IPS-15b (cell line): ENCODE results near the gene FAP.

Experiments used
- H3K27me3 ChIP-seq: one replicate; pipeline ENCODE4 v1.6.1; 2013; ENCODE audit warnings: low read length; ENCODE audit not compliant: control insufficient read depth, insufficient read depth
- H3K36me3 ChIP-seq: one replicate; pipeline ENCODE4 v1.6.1; 2013; ENCODE audit warnings: low read length; ENCODE audit not compliant: control insufficient read depth, insufficient read depth
- H3K4me1 ChIP-seq: one replicate; pipeline ENCODE4 v1.6.1; 2013; ENCODE audit warnings: mild to moderate bottlenecking, low read length; ENCODE audit not compliant: control insufficient read depth, insufficient read depth
- H3K4me3 ChIP-seq: one replicate; pipeline ENCODE4 v1.5.1; 2013; ENCODE audit warnings: low read depth, low read length
- H3K9ac ChIP-seq: one replicate; pipeline ENCODE4 v1.6.1; 2013; ENCODE audit warnings: low read depth, mild to moderate bottlenecking, low read length
- H3K9me3 ChIP-seq: one replicate; pipeline ENCODE4 v1.6.1; 2013; ENCODE audit warnings: mild to moderate bottlenecking, low read length; ENCODE audit not compliant: control insufficient read depth, insufficient read depth

FAP gene

DNA sequence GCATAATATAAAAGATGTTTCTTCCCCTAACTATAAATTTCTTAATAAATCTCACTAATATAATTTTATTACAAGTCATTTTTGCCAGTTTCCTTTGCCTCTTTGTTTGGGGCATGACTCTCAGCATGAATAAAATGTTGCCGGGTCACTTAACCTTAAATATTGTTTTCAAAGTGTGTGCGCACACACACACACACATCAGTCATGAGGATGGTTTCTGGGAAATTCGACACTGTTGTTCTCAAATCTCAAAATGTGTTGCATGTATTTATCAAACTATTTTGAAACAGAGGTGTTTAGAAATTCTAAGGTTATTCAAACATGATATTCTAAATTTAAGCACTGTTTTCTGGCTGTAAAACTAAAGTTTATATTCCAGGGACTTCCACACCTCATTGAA is 31.5 kb downstream of the FAP start:
- Histone ChIP-seq H3K9me3 (no peaks in the 10 kb centered on the region), H3K36me3 (no peaks in the 10 kb centered on the region), H3K4me1 (no peaks in the 10 kb centered on the region), H3K4me3 (no peak overlapping the region), H3K27me3 (no peaks in the 10 kb centered on the region), H3K9ac (no peak overlapping the region)

DNA sequence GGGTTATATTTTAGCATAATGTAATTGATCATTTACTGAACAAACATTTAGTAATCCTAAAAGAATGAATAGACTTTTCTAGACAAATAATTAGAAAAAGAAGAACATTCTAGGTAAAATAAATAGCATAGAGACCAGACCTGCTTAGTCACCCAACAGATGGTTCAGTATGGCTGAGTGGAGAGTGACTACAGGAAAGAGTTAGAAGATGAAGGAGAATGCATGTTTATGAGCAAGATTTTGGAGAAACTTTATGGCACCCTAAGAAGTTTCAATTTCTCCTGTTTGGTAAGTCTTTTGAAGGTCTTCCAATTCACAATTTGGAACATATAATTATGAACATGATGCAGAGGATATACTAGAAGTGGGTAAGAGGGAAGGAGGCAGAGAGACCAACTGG is 32.9 kb downstream of the FAP start:
- H3K27me3 ChIP-seq: no peaks in the 10 kb centered on the region
- H3K4me1 ChIP-seq: no peaks in the 10 kb centered on the region
- no peaks in the 10 kb centered on the region for H3K9me3 ChIP-seq
- H3K36me3 ChIP-seq: no peaks in the 10 kb centered on the region
- no peak overlapping the region for H3K4me3 ChIP-seq
- H3K9ac ChIP-seq: no peak overlapping the region

DNA sequence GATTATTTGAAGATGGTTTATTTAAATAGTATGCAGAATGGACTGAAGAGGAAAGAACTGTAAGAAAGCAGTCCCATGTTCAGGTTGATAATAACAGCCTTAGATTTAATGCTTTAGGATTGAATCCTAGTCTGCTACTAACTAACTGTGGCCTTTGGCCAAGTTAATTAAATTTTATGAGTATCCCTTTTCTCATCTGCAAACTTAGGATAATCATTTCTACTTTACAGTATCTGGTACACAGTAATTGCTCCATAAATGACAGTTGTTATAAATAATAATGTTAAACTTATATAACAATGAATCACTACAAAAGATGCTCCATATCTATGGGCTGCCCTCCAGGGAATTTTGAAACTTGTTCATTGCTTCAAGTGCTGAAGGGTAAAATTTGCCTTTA is 41.0 kb downstream of the FAP start:
- Histone ChIP-seq H3K36me3 (no peaks in the 10 kb centered on the region), H3K9me3 (no peaks in the 10 kb centered on the region), H3K4me1 (no peaks in the 10 kb centered on the region), H3K4me3 (no peak overlapping the region), H3K9ac (no peak overlapping the region), H3K27me3 (no peaks in the 10 kb centered on the region)

DNA sequence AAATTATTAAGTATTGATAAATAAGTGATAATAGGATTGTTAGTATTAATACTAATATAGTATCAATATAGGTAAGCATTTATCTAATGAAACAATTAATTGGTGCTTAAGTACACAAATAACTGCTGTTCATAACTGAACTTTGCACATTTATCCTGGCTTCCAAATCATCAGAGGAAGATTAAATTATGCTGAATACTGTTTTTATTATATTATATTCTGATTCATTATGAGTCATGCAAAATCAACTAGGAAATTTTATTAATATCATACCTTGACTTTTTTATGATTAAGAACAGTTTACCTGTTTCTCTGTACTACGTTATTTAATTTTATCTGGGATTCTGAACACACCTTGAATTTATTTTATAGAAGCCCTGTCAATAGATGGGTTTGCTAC is 42.6 kb downstream of the FAP start:
- H3K9me3 ChIP-seq: no peaks in the 10 kb centered on the region
- no peak overlapping the region for H3K4me3 ChIP-seq
- no peak overlapping the region for H3K9ac ChIP-seq
- H3K27me3 ChIP-seq: no peaks in the 10 kb centered on the region
- no peaks in the 10 kb centered on the region for H3K4me1 ChIP-seq
- H3K36me3 ChIP-seq: no peaks in the 10 kb centered on the region

DNA sequence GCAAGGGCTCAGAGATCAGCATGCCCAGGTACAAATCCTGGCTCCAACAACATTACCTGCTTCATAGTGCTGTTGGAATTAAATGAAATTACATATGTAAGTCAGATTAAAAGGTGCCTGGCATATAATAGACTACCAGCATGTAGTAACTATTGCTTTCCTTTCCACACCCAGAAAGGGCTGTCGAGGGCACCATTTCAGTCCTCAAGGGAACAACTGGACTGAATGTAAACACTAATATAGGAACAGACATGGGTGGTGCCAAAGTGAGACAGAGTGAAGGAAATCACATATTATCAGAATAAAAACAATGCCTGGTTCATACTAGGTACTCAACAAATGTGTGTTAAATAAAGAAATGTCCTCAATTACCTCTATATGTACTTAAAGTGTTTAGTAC is 43.3 kb downstream of the FAP start:
- Histone ChIP-seq H3K36me3 (no peaks in the 10 kb centered on the region), H3K27me3 (no peaks in the 10 kb centered on the region), H3K9ac (no peak overlapping the region)

DNA sequence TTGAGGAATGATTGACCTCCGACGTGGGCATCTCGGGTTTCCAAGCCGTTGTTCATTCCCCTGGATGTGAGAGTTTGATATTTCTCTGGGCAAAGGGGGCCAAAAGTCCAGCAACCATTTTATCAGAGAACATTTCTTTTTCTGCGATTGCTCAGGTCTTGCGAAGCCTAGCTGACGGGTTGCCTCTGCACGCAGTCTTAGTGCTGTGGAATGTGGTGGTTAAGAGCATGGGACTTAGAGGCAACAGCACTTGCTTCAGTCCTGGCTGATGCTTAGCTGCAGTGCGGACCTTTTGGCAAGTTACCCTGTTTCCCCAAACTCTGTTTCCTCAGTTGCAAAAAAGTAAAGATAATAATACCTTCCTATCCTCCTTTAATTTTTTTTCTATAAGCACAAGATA is 45.0 kb downstream of the FAP start:
- H3K9ac ChIP-seq: no peak overlapping the region
- no peaks in the 10 kb centered on the region for H3K36me3 ChIP-seq
- no peak overlapping the region for H3K4me3 ChIP-seq
- H3K9me3 ChIP-seq: no peaks in the 10 kb centered on the region
- H3K27me3 ChIP-seq: no peaks in the 10 kb centered on the region
- no peaks in the 10 kb centered on the region for H3K4me1 ChIP-seq

More for the DNA sequence above, 43.3 kb downstream of the FAP start:
- H3K4me1 ChIP-seq: no peaks in the 10 kb centered on the region
- no peak overlapping the region for H3K4me3 ChIP-seq
- no peaks in the 10 kb centered on the region for H3K9me3 ChIP-seq

DNA sequence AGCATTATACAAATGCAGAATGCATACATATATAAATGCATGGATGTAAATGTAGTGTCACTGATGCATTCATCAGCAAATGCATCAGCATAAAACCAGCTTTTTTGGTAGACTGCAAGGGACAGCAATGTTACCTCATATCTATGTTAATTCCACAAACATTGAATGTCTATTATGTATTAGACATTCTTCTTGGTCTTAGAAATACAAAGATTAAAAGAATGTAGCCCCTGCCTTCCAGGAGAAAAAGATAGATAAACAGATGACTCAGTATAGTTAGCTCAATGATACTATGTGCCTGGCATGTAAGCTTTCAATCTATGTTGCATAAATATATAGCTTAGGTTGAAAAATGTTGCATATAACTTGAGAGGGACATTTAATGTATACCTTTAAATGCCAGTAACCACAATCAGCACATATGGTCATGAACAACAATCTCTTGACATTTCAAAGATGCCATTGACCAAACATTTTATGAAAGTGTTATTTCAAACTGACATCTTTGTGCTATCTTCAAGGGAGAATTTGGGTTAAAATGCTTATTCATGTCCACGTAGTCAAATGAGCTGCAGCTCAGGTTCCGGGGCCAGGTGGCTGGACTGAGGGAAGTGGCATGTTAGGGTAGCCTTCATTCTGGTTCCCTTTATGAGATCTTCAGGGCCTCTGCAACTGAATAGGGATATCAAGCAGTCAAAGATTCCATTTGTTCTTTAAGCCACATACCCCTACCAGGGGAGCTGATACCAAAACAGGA is 46.0 kb downstream of the FAP start:
- H3K9ac ChIP-seq: no peak overlapping the region
- H3K36me3 ChIP-seq: no peaks in the 10 kb centered on the region
- no peaks in the 10 kb centered on the region for H3K27me3 ChIP-seq
- H3K4me3 ChIP-seq: no peak overlapping the region
- H3K4me1 ChIP-seq: no peaks in the 10 kb centered on the region
- H3K9me3 ChIP-seq: no peaks in the 10 kb centered on the region

DNA sequence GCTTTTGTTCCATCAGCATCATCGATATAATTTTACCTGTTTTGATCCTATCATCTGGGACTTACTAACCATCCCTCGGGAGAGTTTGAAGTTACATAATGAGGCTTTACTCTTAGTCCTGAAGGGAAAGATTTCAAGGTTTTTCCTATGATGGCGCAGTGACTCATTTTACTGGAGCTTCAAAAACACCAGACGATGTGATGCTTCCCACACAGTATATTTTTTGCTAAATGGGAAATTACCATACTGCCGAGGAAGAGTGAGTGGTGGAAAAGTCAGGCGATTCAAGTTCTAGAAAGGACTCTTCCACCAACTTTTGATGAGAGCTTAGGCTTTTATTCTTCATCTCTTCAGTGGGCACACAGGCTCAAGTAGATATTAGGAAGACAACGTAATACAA is 46.6 kb downstream of the FAP start:
- Histone ChIP-seq H3K27me3 (no peaks in the 10 kb centered on the region), H3K9ac (no peak overlapping the region), H3K4me3 (no peak overlapping the region), H3K4me1 (no peaks in the 10 kb centered on the region), H3K36me3 (no peaks in the 10 kb centered on the region), H3K9me3 (no peaks in the 10 kb centered on the region)

DNA sequence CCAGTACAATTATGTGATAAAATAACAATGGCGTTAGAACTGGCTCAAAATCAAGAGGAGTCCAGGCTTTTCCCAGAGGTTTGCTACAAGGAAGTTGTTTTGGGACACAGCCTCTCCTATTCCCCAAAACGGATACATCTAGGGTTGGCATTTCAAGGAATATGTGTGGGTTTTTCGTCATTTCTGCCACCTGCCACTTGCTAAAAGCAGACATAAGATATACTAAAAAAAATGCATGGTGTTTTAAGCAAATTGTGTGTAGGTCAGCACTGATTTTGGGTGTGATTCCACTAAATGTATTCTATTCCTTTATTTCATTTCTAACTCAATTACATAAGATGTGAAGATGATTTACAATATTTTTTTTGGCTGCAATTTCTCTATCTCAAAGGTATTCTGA is 54.8 kb downstream of the FAP start:
- Histone ChIP-seq H3K4me1 (no peaks in the 10 kb centered on the region), H3K9me3 (no peaks in the 10 kb centered on the region), H3K27me3 (no peaks in the 10 kb centered on the region)

DNA sequence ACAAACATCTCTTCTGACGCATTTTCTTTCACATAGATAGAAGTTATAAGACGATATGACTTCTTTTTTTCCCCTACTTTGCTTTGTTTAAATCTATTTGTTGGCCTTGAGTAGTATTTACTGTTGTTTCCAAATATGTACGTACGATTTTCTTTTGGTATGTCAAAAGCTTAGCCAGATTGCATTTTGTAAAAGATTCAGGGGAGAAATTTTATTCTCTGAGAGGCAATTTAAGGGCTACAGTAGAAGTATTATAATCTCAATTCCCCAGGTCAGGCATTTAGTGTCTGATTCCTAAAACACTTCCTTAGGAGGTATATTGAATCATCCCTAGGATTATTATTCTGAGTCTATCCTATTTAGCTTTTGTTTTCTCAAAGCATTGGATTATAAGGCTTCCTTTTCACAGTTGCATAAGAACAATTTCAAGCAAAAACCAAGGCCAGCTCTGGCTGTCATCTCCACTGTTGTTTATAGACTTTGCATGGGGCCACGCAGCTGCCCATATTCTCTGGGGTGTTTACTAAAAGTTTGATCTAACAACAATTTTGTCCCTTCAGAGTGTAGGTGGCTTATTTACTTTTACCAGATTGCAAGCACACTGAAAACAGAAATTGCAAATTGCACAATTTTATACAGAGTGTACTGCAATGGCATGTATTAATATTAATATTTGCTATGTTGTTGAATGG is 57.6 kb downstream of the FAP start:
- Histone ChIP-seq H3K36me3 (no peaks in the 10 kb centered on the region), H3K4me3 (no peak overlapping the region), H3K9ac (no peak overlapping the region), H3K27me3 (no peaks in the 10 kb centered on the region), H3K9me3 (no peaks in the 10 kb centered on the region), H3K4me1 (no peaks in the 10 kb centered on the region)

More for the DNA sequence above, 54.8 kb downstream of the FAP start:
- Histone ChIP-seq H3K4me3 (no peak overlapping the region), H3K9ac (no peak overlapping the region), H3K36me3 (no peaks in the 10 kb centered on the region)

DNA sequence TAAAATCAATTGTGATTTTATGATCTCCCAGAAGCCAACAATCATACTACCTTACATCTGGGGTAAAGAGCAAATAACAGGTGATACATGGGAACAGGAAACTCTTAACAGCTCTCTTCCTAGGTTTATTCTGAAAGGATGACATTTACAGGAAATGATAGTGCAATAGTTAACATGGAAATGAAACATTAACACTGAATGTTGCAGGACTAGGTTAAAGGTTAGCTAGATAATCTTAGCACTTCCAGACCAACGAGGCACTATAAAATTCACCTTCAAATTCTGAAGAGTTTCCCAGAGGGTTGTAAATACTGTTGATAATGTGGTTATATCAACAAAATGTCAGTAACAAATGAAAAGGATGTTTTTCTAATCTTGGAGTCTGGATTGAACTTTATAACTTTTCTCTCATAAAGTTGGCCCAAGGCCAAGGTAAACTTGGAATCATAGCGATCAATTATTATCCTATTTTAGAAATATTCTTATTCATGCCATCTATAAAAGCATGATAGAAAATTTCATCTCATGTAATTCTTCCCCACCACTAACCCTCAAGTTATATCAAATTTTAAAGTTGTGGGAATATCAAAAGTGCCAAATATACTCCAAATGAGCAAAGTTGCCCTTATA is 58.3 kb downstream of the FAP start:
- H3K9me3 ChIP-seq: no peaks in the 10 kb centered on the region
- no peaks in the 10 kb centered on the region for H3K27me3 ChIP-seq
- H3K9ac ChIP-seq: no peak overlapping the region
- H3K4me1 ChIP-seq: no peaks in the 10 kb centered on the region
- no peak overlapping the region for H3K4me3 ChIP-seq
- H3K36me3 ChIP-seq: no peaks in the 10 kb centered on the region

DNA sequence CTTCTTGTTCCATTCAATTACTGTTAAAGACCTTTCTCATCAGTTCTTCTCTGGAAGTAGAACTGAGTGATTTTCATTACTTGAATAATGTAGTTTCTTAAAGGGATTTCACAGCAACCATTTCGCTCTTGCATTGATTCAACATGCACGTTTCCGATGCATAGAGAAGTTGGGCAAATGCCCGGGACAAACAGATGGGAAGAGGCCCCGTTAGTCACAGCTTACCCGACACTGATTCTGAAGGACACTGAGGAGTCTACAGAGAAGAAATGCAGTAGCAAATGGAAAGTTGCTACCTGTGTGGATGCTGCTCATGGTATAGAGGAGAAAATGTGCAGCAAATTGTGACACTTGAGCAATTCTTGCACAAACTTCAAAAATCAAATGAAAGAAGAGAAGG is 58.9 kb downstream of the FAP start:
- no peak overlapping the region for H3K4me3 ChIP-seq
- H3K9ac ChIP-seq: no peak overlapping the region
- no peaks in the 10 kb centered on the region for H3K27me3 ChIP-seq
- no peaks in the 10 kb centered on the region for H3K4me1 ChIP-seq
- no peaks in the 10 kb centered on the region for H3K36me3 ChIP-seq
- no peaks in the 10 kb centered on the region for H3K9me3 ChIP-seq
